ENCODE measurements around the gene CDKAL1. TPM values are rescaled to one million over a fixed set of nuclear protein-coding genes. Genes with fewer than 3 reads are reported as not detected.

CDKAL1 gene
- total RNA-seq: 5.0 and 5.3 TPM in 2 replicates

DNA sequence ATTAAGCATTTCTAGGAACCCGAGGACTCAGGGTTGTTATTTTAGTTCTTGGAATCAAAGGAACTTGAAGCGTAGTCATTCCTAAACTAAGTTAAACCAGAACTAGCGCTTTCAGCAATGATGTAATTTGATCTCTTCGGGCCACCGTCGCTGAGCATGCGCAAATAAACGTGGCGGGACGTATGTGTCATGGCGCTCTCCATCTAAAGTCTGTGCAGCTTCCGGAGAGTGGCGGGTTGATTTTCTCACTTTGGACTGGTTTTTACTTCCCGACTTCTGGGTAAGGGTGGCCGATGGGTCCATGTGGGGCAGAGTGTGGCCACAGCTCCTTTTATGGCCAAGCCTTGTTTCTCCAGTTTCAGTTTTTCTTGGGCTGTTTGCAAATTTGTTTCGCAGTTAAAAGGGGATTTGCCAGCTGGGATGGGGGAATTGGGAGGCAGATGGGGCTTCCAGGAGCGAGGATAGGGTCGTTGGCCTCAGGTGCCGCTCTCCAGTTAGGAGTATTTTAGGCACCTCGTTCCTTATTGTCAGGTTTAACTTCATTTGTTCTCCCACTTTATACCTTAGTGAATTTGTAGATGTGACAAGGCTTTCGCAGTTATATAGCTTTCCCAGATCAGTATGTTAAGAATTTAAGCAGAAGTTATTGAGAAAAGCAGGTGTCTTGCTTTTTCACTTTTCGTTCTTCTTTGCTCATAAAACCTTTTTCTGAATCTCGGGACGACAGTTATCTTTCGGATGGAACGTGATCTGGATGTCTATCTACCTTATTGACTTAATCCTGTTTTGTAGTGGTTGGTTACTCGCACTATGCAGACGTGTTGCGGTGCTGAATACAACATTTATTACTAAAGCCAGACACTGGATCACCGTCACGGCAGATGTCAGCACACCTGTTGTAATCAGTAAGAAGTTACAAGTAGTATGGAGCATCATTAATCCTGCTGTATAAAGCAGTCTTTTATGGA, at the start of gene CDKAL1:
CDKAL1 (plus strand) TSS at position 163 of the 968 bp plus-strand sequence. CDS start 11,894 bp downstream, outside the sequence.

Other genes starting within 250 kb of the CDKAL1 start
- gene E2F3, start 132.6 kb upstream of the CDKAL1 start, total RNA-seq: 4.4 and 5.1 TPM in 2 replicates

All from pericardium fibroblast (primary cell).